Hepatocyte (in vitro differentiated cells): ENCODE results near the gene ADH6. TPM values are rescaled to one million over a fixed set of nuclear protein-coding genes. Genes with fewer than 3 reads are reported as not detected.
"Not testable (repeated sequence)": the region's sequence is repeated elsewhere in the genome, so short reads cannot be mapped to it uniquely, and the experiment has no call there.

Experiments used
- DNase-seq: peaks from one replicate; pipeline ENCODE4 v3.0.0-alpha.2; 2016; ENCODE audit warnings: low spot score
- H2AFZ ChIP-seq: fragments of 200-600 bp; sonication (generic); 2 replicates; pipeline ENCODE4 v1.6.0; 2016; ENCODE audit warnings: antibody characterized with exemption, mild to moderate bottlenecking
- H3K27ac ChIP-seq: fragments of 200-600 bp; sonication (generic); 2 replicates; pipeline ENCODE4 v1.5.1; 2016; ENCODE audit warnings: mild to moderate bottlenecking
- H3K27me3 ChIP-seq: fragments of 200-600 bp; sonication (generic); 2 replicates; pipeline ENCODE4 v1.6.1; 2016
- H3K36me3 ChIP-seq: fragments of 200-600 bp; sonication (generic); replicated peaks from 2 replicates; pipeline ENCODE4 v1.5.1; 2016; ENCODE audit warnings: low read depth; ENCODE audit not compliant: insufficient read depth
- H3K4me1 ChIP-seq: fragments of 200-600 bp; sonication (generic); 2 replicates; pipeline ENCODE4 v1.5.1; 2016; ENCODE audit warnings: mild to moderate bottlenecking, moderate library complexity; ENCODE audit not compliant: insufficient read depth
- H3K4me2 ChIP-seq: fragments of 200-600 bp; sonication (generic); 2 replicates; pipeline ENCODE4 v1.6.0; 2016
- H3K4me3 ChIP-seq: fragments of 200-600 bp; sonication (generic); 2 replicates; pipeline ENCODE4 v1.5.1; 2016; ENCODE audit warnings: mild to moderate bottlenecking
- H3K79me2 ChIP-seq: fragments of 200-600 bp; sonication (generic); 2 replicates; pipeline ENCODE4 v1.6.0; 2017; ENCODE audit warnings: mild to moderate bottlenecking
- H3K9me2 ChIP-seq: fragments of 200-600 bp; sonication (generic); replicated peaks from 2 replicates; pipeline ENCODE4 v1.6.0; 2017; ENCODE audit warnings: mild to moderate bottlenecking; ENCODE audit not compliant: insufficient read depth
- H3K9me3 ChIP-seq: fragments of 200-600 bp; sonication (generic); 2 replicates; pipeline ENCODE4 v1.5.1; 2016; ENCODE audit warnings: low read depth, mild to moderate bottlenecking
- H4K20me1 ChIP-seq: fragments of 200-600 bp; sonication (generic); 2 replicates; pipeline ENCODE4 v1.6.0; 2016; ENCODE audit warnings: mild to moderate bottlenecking; ENCODE audit not compliant: insufficient read depth, poor library complexity, severe bottlenecking
- CTCF ChIP-seq: fragments of 200-600 bp; sonication (generic); IDR thresholded peaks from 2 replicates; pipeline ENCODE4 v1.5.1; 2016; ENCODE audit warnings: antibody characterized with exemption, mild to moderate bottlenecking; ENCODE audit not compliant: poor library complexity
- EZH2 ChIP-seq: fragments of 200-600 bp; sonication (generic); IDR thresholded peaks from 2 replicates; pipeline ENCODE4 v1.6.1; 2016; ENCODE audit warnings: antibody characterized with exemption, mild to moderate bottlenecking, borderline replicate concordance
- EZH2phosphoT487 ChIP-seq: fragments of 200-600 bp; sonication (generic); IDR thresholded peaks from one replicate; pipeline ENCODE4 v1.6.1; 2018; ENCODE audit warnings: antibody characterized with exemption, mild to moderate bottlenecking, low read depth, moderate library complexity; ENCODE audit not compliant: unreplicated experiment, severe bottlenecking
- WGBS: methylation state at CpG from one replicate; pipeline ENCODE4 v1.1.6; 2016; ENCODE audit warnings: low lambda C conversion rate; ENCODE audit errors: missing lambda C conversion rate; 5-methylcytosine and 5-hydroxymethylcytosine counted together
- polyA plus RNA-seq: library from polyadenylated mRNA; unstranded; fragments of >200 nt; fragmentation: Nextera tagmentation; extraction: Ambion mirVana; gene quantifications from 2 replicates; pipeline ENCODE4 v1.2.1, GENCODE V29; 2016
- total RNA-seq: library from RNA; depleted of rRNA; stranded (reverse); fragments of >200 nt; gene quantifications from 2 replicates; pipeline ENCODE4 v1.2.3, GENCODE V29; 2014

The ADH6 gene
- total and polyA plus RNA-seq, 2 experiments from 2014 or later: 16.0 to 23.6 TPM

GRCh38 chr4:99235955-99236354, 16.9 kb upstream of the ADH6 start:
- no peaks in the 10 kb centered on the region for H3K79me2 ChIP-seq
- 80% methylated on average over 1 of the region's 1 CpG for WGBS
- H3K27me3 ChIP-seq: no peaks in the 10 kb centered on the region
- TF ChIP-seq CTCF (no peak), EZH2 (no peak), EZH2phosphoT487 (no peak)
- H3K9me3 ChIP-seq: no peaks in the 10 kb centered on the region
- no peaks in the 10 kb centered on the region for H3K4me1 ChIP-seq
- no peak overlapping the region for H3K4me3 ChIP-seq
- no peak overlapping the region for H2AFZ ChIP-seq
- H3K4me2 ChIP-seq: no peak overlapping the region
- no peak overlapping the region for H3K27ac ChIP-seq
- H4K20me1 ChIP-seq: no peaks in the 10 kb centered on the region
- H3K36me3 ChIP-seq: no peaks in the 10 kb centered on the region
- DNase-seq: no peak
- no peaks in the 10 kb centered on the region for H3K9me2 ChIP-seq

- DNase-seq: no peak
- H3K79me2 ChIP-seq: no peaks in the 10 kb centered on the region
- no peak overlapping the region for H3K4me2 ChIP-seq
- TF ChIP-seq CTCF (no peak), EZH2 (no peak), EZH2phosphoT487 (no peak)
- no peak overlapping the region for H2AFZ ChIP-seq
- H3K27me3 ChIP-seq: no peaks in the 10 kb centered on the region
- no peaks in the 10 kb centered on the region for H3K9me3 ChIP-seq
- H3K4me3 ChIP-seq: no peak overlapping the region
- H4K20me1 ChIP-seq: no peaks in the 10 kb centered on the region
- H3K27ac ChIP-seq: no peak overlapping the region
- WGBS: 54% methylated on average over 2 of the region's 2 CpGs
- H3K36me3 ChIP-seq: no peaks in the 10 kb centered on the region
- H3K4me1 ChIP-seq: no peaks in the 10 kb centered on the region
- H3K9me2 ChIP-seq: no peaks in the 10 kb centered on the region
Observed at GRCh38 chr4:99234331-99235010, 15.4 kb upstream of the ADH6 start.

GRCh38 chr4:99233397-99233796, 14.4 kb upstream of the ADH6 start:
- not testable (repeated sequence) for H3K9me2 ChIP-seq, H3K4me1 ChIP-seq, H3K9me3 ChIP-seq, H3K4me2 ChIP-seq, DNase-seq, H3K27me3 ChIP-seq, H2AFZ ChIP-seq, H3K27ac ChIP-seq, H4K20me1 ChIP-seq, H3K79me2 ChIP-seq, H3K36me3 ChIP-seq, H3K4me3 ChIP-seq
- 97% methylated on average over 2 of the region's 2 CpGs for WGBS

GRCh38 chr4:99228706-99229105, 9.7 kb upstream of the ADH6 start:
- H3K4me3 ChIP-seq, H2AFZ ChIP-seq, H3K36me3 ChIP-seq, H3K9me3 ChIP-seq, H3K4me2 ChIP-seq, DNase-seq, H3K4me1 ChIP-seq, H3K27me3 ChIP-seq, H3K79me2 ChIP-seq, H3K27ac ChIP-seq, H3K9me2 ChIP-seq, H4K20me1 ChIP-seq: not testable (repeated sequence)
- WGBS: 97% methylated on average over 1 of the region's 1 CpG

- not testable (repeated sequence) for H3K27me3 ChIP-seq, H3K9me2 ChIP-seq, H3K4me3 ChIP-seq, H3K4me1 ChIP-seq, H3K4me2 ChIP-seq, H3K36me3 ChIP-seq, H3K27ac ChIP-seq, H2AFZ ChIP-seq, H4K20me1 ChIP-seq, H3K79me2 ChIP-seq, H3K9me3 ChIP-seq, DNase-seq
- WGBS: 94% methylated on average over 4 of the region's 4 CpGs
Observed at GRCh38 chr4:99227646-99228045, 8.6 kb upstream of the ADH6 start.
